HCT116 (cell line): ENCODE results near the gene TBC1D22B. TPM values are rescaled to one million over a fixed set of nuclear protein-coding genes. Genes with fewer than 3 reads are reported as not detected.

ENCODE experiments used
- ATAC-seq: fragments of 200-7000 bp; cut with Tn5 transposase; 2 replicates; pipeline ENCODE4 v1.9.1; 2020; ENCODE audit warnings: mild to moderate bottlenecking, moderate library complexity
- BruUV-seq: library from RNA; stranded (reverse); fragments of 400-500 nt; replicated peaks from 2 replicates; lab custom pipeline; 2021; lab: Mats Ljungman, UMichigan
- CTCF ChIA-PET: fragments of 300-600 bp; sonication (Branson Sonifier 250); formaldehyde crosslinking; loops from one replicate; lab custom pipeline; 2021; ENCODE audit warnings: antibody characterized with exemption; lab: Charles Lee
- POLR2A ChIA-PET: fragments of 300-600, 350-600 bp; sonication (Branson Sonifier 250); formaldehyde crosslinking; loops from one replicate; lab custom pipeline; 2021; ENCODE audit warnings: antibody characterized with exemption; lab: Charles Lee
- RAD21 ChIA-PET, 2 experiments: fragments of 300-600 bp; sonication (Branson Sonifier 250); formaldehyde crosslinking; loops; one replicate each; lab custom pipeline; 2023; ENCODE audit warnings: low total read pairs in 2 of 2; ENCODE audit not compliant: uncharacterized antibody in 2 of 2, unreplicated experiment in 2 of 2, low non-redundant PET in 1 of 2; lab: Charles Lee
- DNase-seq: peaks from one replicate; pipeline ENCODE4 v3.0.0-alpha.2; 2010; ENCODE audit warnings: low read depth, low spot score
- H2AFZ ChIP-seq: fragments of 200-600 bp; shearing (Covaris generic), sonication (generic); 2 replicates; pipeline ENCODE4 v1.6.1; 2017; ENCODE audit warnings: low read depth, mixed run types, mixed read lengths, antibody characterized with exemption, low read length; ENCODE audit not compliant: poor library complexity, severe bottlenecking
- H3K27ac ChIP-seq: 2 replicates; pipeline ENCODE4 v1.5.1; 2012; ENCODE audit warnings: low read depth, low read length
- H3K27me3 ChIP-seq: fragments of 200-600 bp; sonication (generic); 2 replicates; pipeline ENCODE4 v1.6.1; 2016; ENCODE audit warnings: mixed run types, low read length, mixed read lengths; ENCODE audit not compliant: insufficient read depth
- H3K36me3 ChIP-seq, 2 experiments: fragments of 200-500 bp in 1 of 2; fragments of 200-600 bp in 1 of 2; sonication (Bioruptor generic) in 1 of 2; sonication (generic) in 1 of 2; 2 replicates each; pipeline versions ENCODE4 v1.5.1 to v1.6.1; 2014 to 2016; ENCODE audit warnings: low read length in 2 of 2, inconsistent platforms in 1 of 2, mixed read lengths in 1 of 2, mixed run types in 1 of 2; ENCODE audit not compliant: insufficient read depth in 2 of 2, control insufficient read depth in 1 of 2
- H3K4me1 ChIP-seq, 2 experiments: fragments of 200-600 bp in 1 of 2; sonication (generic) in 1 of 2; 2 replicates each; pipeline versions ENCODE4 v1.5.1 to v1.6.1; 2012 to 2017; ENCODE audit warnings: low read length in 2 of 2, inconsistent platforms in 1 of 2, mild to moderate bottlenecking in 1 of 2, mixed read lengths in 1 of 2, mixed run types in 1 of 2, moderate library complexity in 1 of 2; ENCODE audit not compliant: insufficient read depth in 2 of 2, control insufficient read depth in 1 of 2
- H3K4me2 ChIP-seq: fragments of 200-600 bp; sonication (generic); 2 replicates; pipeline ENCODE4 v1.6.1; 2017; ENCODE audit warnings: mixed run types, low read length, mixed read lengths
- H3K4me3 ChIP-seq, 2 experiments: fragments of 200-600 bp in 1 of 2; sonication (generic) in 1 of 2; replicated peaks in 1 of 2; 2 replicates each; pipeline ENCODE4 v1.5.1; 2011 to 2016; ENCODE audit warnings: low read length in 2 of 2, control low read depth in 1 of 2, low read depth in 1 of 2, mild to moderate bottlenecking in 1 of 2, mixed read lengths in 1 of 2, mixed run types in 1 of 2
- H3K79me2 ChIP-seq: fragments of 200-600 bp; sonication (generic); 2 replicates; pipeline ENCODE4 v1.6.1; 2017; ENCODE audit warnings: mild to moderate bottlenecking, mixed run types, low read length, moderate library complexity, mixed read lengths; ENCODE audit not compliant: insufficient read depth
- H3K9ac ChIP-seq: fragments of 200-600 bp; sonication (generic); 2 replicates; pipeline ENCODE4 v1.6.1; 2016; ENCODE audit warnings: low read length, mixed read lengths
- H3K9me2 ChIP-seq: fragments of 200-600 bp; sonication (generic), shearing (Covaris generic); 2 replicates; pipeline ENCODE4 v1.6.1; 2017; ENCODE audit warnings: mixed run types, mild to moderate bottlenecking, moderate library complexity; ENCODE audit not compliant: insufficient read depth
- H3K9me3 ChIP-seq, 2 experiments: fragments of 200-500 bp in 1 of 2; fragments of 200-600 bp in 1 of 2; sonication (Bioruptor generic) in 1 of 2; sonication (generic) in 1 of 2; 2 replicates each; pipeline ENCODE4 v1.6.1; 2014 to 2017; ENCODE audit warnings: low read length in 2 of 2, mixed read lengths in 2 of 2, inconsistent platforms in 1 of 2, low read depth in 1 of 2, mild to moderate bottlenecking in 1 of 2, mixed run types in 1 of 2, moderate library complexity in 1 of 2; ENCODE audit not compliant: control insufficient read depth in 1 of 2, insufficient read depth in 1 of 2
- H4K20me1 ChIP-seq: fragments of 200-600 bp; sonication (generic), shearing (Covaris generic); 2 replicates; pipeline ENCODE4 v1.6.1; 2017; ENCODE audit warnings: mixed run types, mild to moderate bottlenecking, moderate library complexity; ENCODE audit not compliant: insufficient read depth
- CEBPB ChIP-seq: IDR thresholded peaks from 2 replicates; pipeline ENCODE4 v1.6.1; 2012; ENCODE audit warnings: low read depth
- EGR1 ChIP-seq: IDR thresholded peaks from 2 replicates; pipeline ENCODE4 v1.6.1; 2012; ENCODE audit warnings: low read depth
- ELF1 ChIP-seq: IDR thresholded peaks from 2 replicates; pipeline ENCODE4 v1.6.1; 2012; ENCODE audit warnings: low read depth, borderline replicate concordance
- EZH2 ChIP-seq: fragments of 200-600 bp; sonication (generic); IDR thresholded peaks from 2 replicates; pipeline ENCODE4 v1.6.1; 2017; ENCODE audit warnings: antibody characterized with exemption, mixed run types
- EZH2phosphoT487 ChIP-seq: fragments of 200-600 bp; IDR thresholded peaks from 2 replicates; pipeline ENCODE4 v1.6.1; 2018; ENCODE audit warnings: antibody characterized with exemption, borderline replicate concordance
- FOSL1 ChIP-seq: IDR thresholded peaks from 2 replicates; pipeline ENCODE4 v1.6.1; 2012; ENCODE audit warnings: low read depth
- JUND ChIP-seq: IDR thresholded peaks from 2 replicates; pipeline ENCODE4 v1.6.1; 2012
- POLR2A ChIP-seq: IDR thresholded peaks from 2 replicates; pipeline ENCODE4 v1.7.0; 2011; ENCODE audit warnings: borderline replicate concordance; ENCODE audit not compliant: insufficient read depth, insufficient read length; ENCODE audit errors: extremely low read depth
- POLR2AphosphoS5 ChIP-seq: IDR thresholded peaks from 2 replicates; pipeline ENCODE4 v1.6.1; 2011; ENCODE audit warnings: mild to moderate bottlenecking, low read depth, low read length, moderate library complexity
- RAD21 ChIP-seq: IDR thresholded peaks from 2 replicates; pipeline ENCODE4 v1.6.1; 2012; ENCODE audit warnings: low read depth, mild to moderate bottlenecking
- REST ChIP-seq: IDR thresholded peaks from 2 replicates; pipeline ENCODE4 v1.6.1; 2012; ENCODE audit warnings: low read depth
- SIN3A ChIP-seq: IDR thresholded peaks from 2 replicates; pipeline ENCODE4 v1.6.1; 2012; ENCODE audit warnings: low read depth
- SP1 ChIP-seq: IDR thresholded peaks from 2 replicates; pipeline ENCODE4 v1.6.1; 2012; ENCODE audit warnings: low read depth
- SRF ChIP-seq: IDR thresholded peaks from 2 replicates; pipeline ENCODE4 v1.6.1; 2012; ENCODE audit warnings: low read depth
- TCF7L2 ChIP-seq: IDR thresholded peaks from 2 replicates; pipeline ENCODE4 v1.7.0; 2011; ENCODE audit warnings: borderline replicate concordance, inconsistent platforms; ENCODE audit not compliant: insufficient read depth, insufficient read length; ENCODE audit errors: extremely low read depth
- YY1 ChIP-seq: IDR thresholded peaks from 2 replicates; pipeline ENCODE4 v1.6.1; 2011; ENCODE audit warnings: low read length, low read depth, moderate library complexity, mild to moderate bottlenecking; ENCODE audit not compliant: insufficient replicate concordance; ENCODE audit errors: extremely low read depth
- ZFX ChIP-seq: fragments of 450-650 bp; IDR thresholded peaks from 2 replicates; pipeline ENCODE4 v1.6.1; 2017
- ZNF274 ChIP-seq: fragments of 200-500 bp; sonication (Bioruptor generic); IDR thresholded peaks from 2 replicates; pipeline ENCODE4 v1.6.1; 2014; ENCODE audit warnings: mild to moderate bottlenecking, low read depth, low read length, inconsistent platforms
- intact Hi-C: fragments of 100-400 bp; cut with micrococcal nuclease; formaldehyde crosslinking; loops from 2 replicates; pipeline ENCODE4 v1.10.0; 2022
- total RNA-seq: library from RNA; stranded (reverse); gene quantifications from one replicate; pipeline ENCODE4 v1.2.1, GENCODE V29; 2021; ENCODE audit not compliant: unreplicated experiment
- TF ChIP-seq, protein P1 (sequence below): IDR thresholded peaks from 2 replicates; pipeline ENCODE4 v1.6.1; 2012
- TF ChIP-seq, protein P2 (sequence below): IDR thresholded peaks from 2 replicates; pipeline ENCODE4 v1.6.1; 2012
- TF ChIP-seq, protein P3 (sequence below): IDR thresholded peaks from 2 replicates; pipeline ENCODE4 v1.6.1; 2011; ENCODE audit warnings: mild to moderate bottlenecking, low read length, moderate library complexity; ENCODE audit not compliant: insufficient replicate concordance; ENCODE audit errors: extremely low read depth

Gene TBC1D22B
- total RNA-seq, 1 experiment from 2014 or later: 9.1 TPM

- Histone ChIP-seq H2AFZ (peak overlapping the region; percentile 52), H3K4me3 (0 out of 4 replicates have a peak overlapping the region, but pooled peaks of 1 of the 2 experiments have one; percentile 18), H3K79me2 (no peaks in the 10 kb centered on the region), H3K4me1 (peaks cover 44 to 72% of the 10 kb centered on the region in 2 experiments), H3K4me2 (peak overlapping the region; percentile 56), H3K9ac (peak overlapping the region; percentile 23; the same call in 1 of the 2 replicates), H3K9me3 (no peaks in the 10 kb centered on the region), H3K36me3 (no peaks in the 10 kb centered on the region), H3K9me2 (no peaks in the 10 kb centered on the region), H4K20me1 (no peaks in the 10 kb centered on the region), H3K27me3 (no peaks in the 10 kb centered on the region), H3K27ac (peak overlapping the region; percentile 32)
- no TSS peak for BruUV-seq
- ChIA-PET CTCF (no interaction called here), POLR2A (interaction anchor here (0.9 to 1.3 kb wide), 3 partner anchors 15 to 18 kb away, joined by 3 to 4 read pairs (median 3); partner anchors contain the start of genes TBC1D22B and TMEM217), RAD21 (no interaction called here)
- DNase-seq: peak; percentile 71
- intact Hi-C loops: no loop called here
- ATAC-seq: peak; percentile 59
- no peak for TF ChIP-seq ZNF274
- no peak for TF ChIP-seq ELF1
- peak; percentile 57; the same call in 1 of the 2 replicates for TF ChIP-seq SP1
- TF ChIP-seq, protein P1, sequence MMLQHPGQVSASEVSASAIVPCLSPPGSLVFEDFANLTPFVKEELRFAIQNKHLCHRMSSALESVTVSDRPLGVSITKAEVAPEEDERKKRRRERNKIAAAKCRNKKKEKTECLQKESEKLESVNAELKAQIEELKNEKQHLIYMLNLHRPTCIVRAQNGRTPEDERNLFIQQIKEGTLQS: no peak
- TF ChIP-seq POLR2A: no peak
- TF ChIP-seq EZH2: no peak
- TF ChIP-seq, protein P2, sequence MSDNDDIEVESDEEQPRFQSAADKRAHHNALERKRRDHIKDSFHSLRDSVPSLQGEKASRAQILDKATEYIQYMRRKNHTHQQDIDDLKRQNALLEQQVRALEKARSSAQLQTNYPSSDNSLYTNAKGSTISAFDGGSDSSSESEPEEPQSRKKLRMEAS: peak; percentile 45; the same call in 1 of the 2 replicates
- no peak for TF ChIP-seq ZFX
- no peak for TF ChIP-seq EZH2phosphoT487
- no peak for TF ChIP-seq SRF
- TF ChIP-seq FOSL1: peak; percentile 86
- TF ChIP-seq, protein P3, sequence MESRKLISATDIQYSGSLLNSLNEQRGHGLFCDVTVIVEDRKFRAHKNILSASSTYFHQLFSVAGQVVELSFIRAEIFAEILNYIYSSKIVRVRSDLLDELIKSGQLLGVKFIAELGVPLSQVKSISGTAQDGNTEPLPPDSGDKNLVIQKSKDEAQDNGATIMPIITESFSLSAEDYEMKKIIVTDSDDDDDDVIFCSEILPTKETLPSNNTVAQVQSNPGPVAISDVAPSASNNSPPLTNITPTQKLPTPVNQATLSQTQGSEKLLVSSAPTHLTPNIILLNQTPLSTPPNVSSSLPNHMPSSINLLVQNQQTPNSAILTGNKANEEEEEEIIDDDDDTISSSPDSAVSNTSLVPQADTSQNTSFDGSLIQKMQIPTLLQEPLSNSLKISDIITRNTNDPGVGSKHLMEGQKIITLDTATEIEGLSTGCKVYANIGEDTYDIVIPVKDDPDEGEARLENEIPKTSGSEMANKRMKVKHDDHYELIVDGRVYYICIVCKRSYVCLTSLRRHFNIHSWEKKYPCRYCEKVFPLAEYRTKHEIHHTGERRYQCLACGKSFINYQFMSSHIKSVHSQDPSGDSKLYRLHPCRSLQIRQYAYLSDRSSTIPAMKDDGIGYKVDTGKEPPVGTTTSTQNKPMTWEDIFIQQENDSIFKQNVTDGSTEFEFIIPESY: no peak
- TF ChIP-seq SIN3A: no peak
- peak; percentile 59 for TF ChIP-seq CEBPB
- peak; percentile 81 for TF ChIP-seq EGR1
- TF ChIP-seq YY1: no peak
- peak; percentile 75 for TF ChIP-seq JUND
- TF ChIP-seq POLR2AphosphoS5: peak; percentile 30; the same call in 1 of the 2 replicates
- TF ChIP-seq RAD21: no peak
- TF ChIP-seq REST: no peak
- TF ChIP-seq TCF7L2: no peak
These were observed 17.4 kb upstream of the TBC1D22B start for GRCh38 chr6:37239950-37240713.
